ENCODE data around the gene RNF113B. TPM values are rescaled to one million over a fixed set of nuclear protein-coding genes. Genes with fewer than 3 reads are reported as not detected.

The RNF113B gene
- total RNA-seq, 1 donor from 2014 or later: not detected

GRCh38 chr13:98133946-98134345 lies 43.1 kb downstream of the RNF113B start:
- H3K36me3 ChIP-seq (ENCODE audit: control insufficient read depth, insufficient read depth, low read length): no peaks in the 10 kb centered on the region
- H3K27me3 ChIP-seq (ENCODE audit: control insufficient read depth, insufficient read depth, low read length): no peaks in the 10 kb centered on the region
- TF ChIP-seq CTCF (IDR thresholded peaks at IDR 0.05; ENCODE audit: insufficient read depth, low read length, poor library complexity, severe bottlenecking): no peak
- DNase-seq (ENCODE audit: low read depth): no peak
- no peak overlapping the region for H3K4me3 ChIP-seq (ENCODE audit: low read depth, low read length)

- Histone ChIP-seq H3K36me3 (ENCODE audit: control insufficient read depth, insufficient read depth, low read length) (no peaks in the 10 kb centered on the region), H3K4me3 (ENCODE audit: low read depth, low read length) (no peak overlapping the region), H3K27me3 (ENCODE audit: control insufficient read depth, insufficient read depth, low read length) (no peaks in the 10 kb centered on the region)
- no peak for TF ChIP-seq CTCF (IDR thresholded peaks at IDR 0.05; ENCODE audit: insufficient read depth, low read length, poor library complexity, severe bottlenecking)
- no peak for DNase-seq (ENCODE audit: low read depth)
These were observed 47.9 kb downstream of the RNF113B start for GRCh38 chr13:98129059-98129746.

Other genes starting within 250 kb of the RNF113B start
- gene IPO5, start 223.6 kb downstream of the RNF113B start, total RNA-seq: 124 and 144 TPM in 2 replicates
- gene FARP1, start 34.2 kb downstream of the RNF113B start, total RNA-seq: 135 and 147 TPM in 2 replicates